ENCODE data around the gene STK10. TPM values are rescaled to one million over a fixed set of nuclear protein-coding genes. Genes with fewer than 3 reads are reported as not detected.

Gene STK10
- total and polyA plus RNA-seq, 5 donors: 6.1 to 15.7 (median 11.0) TPM

GRCh38 chr5:172188893-172189692 is 1.1 kb upstream of the STK10 start:
- no peak for ATAC-seq
- Histone ChIP-seq H3K27me3 (ENCODE audit: control insufficient read depth, insufficient read depth) (no peaks in the 10 kb centered on the region), H3K27ac (ENCODE audit: low read length) (no peak overlapping the region), H3K4me3 (ENCODE audit: low read length) (no peak overlapping the region), H3K9me3 (ENCODE audit: control insufficient read depth, low read length) (no peaks in the 10 kb centered on the region), H3K4me1 (ENCODE audit: control insufficient read depth, insufficient read depth, low read length) (peaks cover 3% of the 10 kb centered on the region)
- 45% methylated on average over 30 of the region's 30 CpGs for WGBS
- intact Hi-C loops (cut with DNase I): loop anchor here (2.0 to 10.0 kb wide), 6 partner anchors 82 to 277 kb away; partner anchors contain the start of gene UBTD2 (in 2 of the 4)
- DNase-seq: no peak

GRCh38 chr5:172187118-172188032 is 649 bp downstream of the STK10 start:
- Histone ChIP-seq H3K4me3 (ENCODE audit: low read length) (peak overlapping the region; percentile 93), H3K27ac (ENCODE audit: low read length) (peak overlapping the region; percentile 77), H3K4me1 (ENCODE audit: control insufficient read depth, insufficient read depth, low read length) (peaks cover 3% of the 10 kb centered on the region), H3K9me3 (ENCODE audit: control insufficient read depth, low read length) (no peaks in the 10 kb centered on the region), H3K27me3 (ENCODE audit: control insufficient read depth, insufficient read depth) (no peaks in the 10 kb centered on the region)
- DNase-seq (peak; percentile 70 to 85 (median 84)), ATAC-seq (peak; percentile 30 to 66)
- intact Hi-C loops (cut with DNase I): loop anchor here (2.0 to 10.0 kb wide), 6 partner anchors 80 to 275 kb away; partner anchors contain the start of gene UBTD2 (in 2 of the 4)
- WGBS: under 1% methylated on average over 66 of the region's 66 CpGs

- no peaks in the 10 kb centered on the region for H3K27me3 ChIP-seq (ENCODE audit: control insufficient read depth, insufficient read depth)
- peaks cover 3% of the 10 kb centered on the region for H3K4me1 ChIP-seq (ENCODE audit: control insufficient read depth, insufficient read depth, low read length)
- H3K9me3 ChIP-seq (ENCODE audit: control insufficient read depth, low read length): no peaks in the 10 kb centered on the region
- DNase-seq (peak in 1 of 3 donors; percentile 23), ATAC-seq (no peak)
- intact Hi-C loops (cut with DNase I): loop anchor here in 3 of 4 donors (5.0 to 10.0 kb wide), 5 partner anchors 79 to 274 kb away; partner anchors contain the start of gene UBTD2 (in 2 of the 3)
- H3K4me3 ChIP-seq (ENCODE audit: low read length): peak overlapping the region; percentile 93
- WGBS: 81% methylated on average over 13 of the region's 13 CpGs
- peak overlapping the region; percentile 77 for H3K27ac ChIP-seq (ENCODE audit: low read length)
Measured at GRCh38 chr5:172186114-172186695, 1.8 kb downstream of the STK10 start.

DNA sequence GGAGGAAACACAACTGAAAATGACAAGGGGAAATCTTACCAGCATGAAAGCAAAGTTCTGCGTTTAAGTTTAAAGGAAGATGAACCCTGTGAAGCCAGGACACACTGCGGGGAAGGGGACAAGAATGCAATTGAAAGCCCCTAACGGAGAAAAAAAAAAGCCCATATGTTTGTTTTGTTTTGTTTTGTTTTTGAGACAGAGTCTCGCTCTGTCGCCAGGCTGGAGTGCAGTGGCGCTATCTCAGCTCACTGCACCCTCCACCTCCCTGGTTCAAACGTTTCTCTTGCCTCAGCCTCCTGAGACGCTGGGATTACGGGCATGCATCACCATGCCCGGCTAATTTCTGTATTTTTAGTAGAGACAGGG is 2.9 kb downstream of the STK10 start:
- H3K27ac ChIP-seq (ENCODE audit: low read length): no peak overlapping the region
- ATAC-seq (no peak), DNase-seq (no peak)
- peaks cover 3% of the 10 kb centered on the region for H3K4me1 ChIP-seq (ENCODE audit: control insufficient read depth, insufficient read depth, low read length)
- H3K9me3 ChIP-seq (ENCODE audit: control insufficient read depth, low read length): no peaks in the 10 kb centered on the region
- WGBS: 68% methylated on average over 10 of the region's 10 CpGs
- H3K27me3 ChIP-seq (ENCODE audit: control insufficient read depth, insufficient read depth): no peaks in the 10 kb centered on the region
- no peak overlapping the region for H3K4me3 ChIP-seq (ENCODE audit: low read length)
- intact Hi-C loops (cut with DNase I): loop anchor here in 3 of 4 donors (5.0 to 10.0 kb wide), 5 partner anchors 78 to 273 kb away; partner anchors contain the start of gene UBTD2 (in 2 of the 3)

DNA sequence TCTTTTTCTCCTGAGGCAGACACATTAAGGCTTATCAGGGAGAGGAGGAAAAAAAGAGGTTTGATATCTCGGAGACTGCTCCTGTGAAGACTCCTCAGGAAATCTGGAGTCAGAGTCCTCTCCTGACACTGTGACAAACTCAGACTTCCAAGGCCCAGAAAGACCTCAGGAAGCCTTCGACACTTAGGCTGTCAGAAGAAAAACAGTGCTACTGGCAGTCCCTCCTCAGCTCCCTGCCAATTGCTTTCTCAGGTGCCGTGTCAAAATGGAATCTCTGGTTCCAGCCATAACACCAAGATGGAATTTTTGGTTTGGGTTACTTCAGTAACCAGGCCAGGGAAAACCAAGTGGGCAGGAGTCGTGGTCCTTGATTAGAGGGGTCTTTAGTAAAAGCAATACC is 4.1 kb downstream of the STK10 start:
- Histone ChIP-seq H3K9me3 (ENCODE audit: control insufficient read depth, low read length) (no peaks in the 10 kb centered on the region), H3K4me3 (ENCODE audit: low read length) (no peak overlapping the region), H3K27ac (ENCODE audit: low read length) (no peak overlapping the region), H3K27me3 (ENCODE audit: control insufficient read depth, insufficient read depth) (no peaks in the 10 kb centered on the region), H3K4me1 (ENCODE audit: control insufficient read depth, insufficient read depth, low read length) (peaks cover 3% of the 10 kb centered on the region)
- 67% methylated on average over 4 of the region's 4 CpGs for WGBS
- intact Hi-C loops (cut with DNase I): loop anchor here in 2 of 4 donors (10.0 kb wide), 2 partner anchors 101 to 111 kb away; partner anchors contain the start of gene UBTD2 (in 1 of the 2)
- no peak for DNase-seq
- no peak for ATAC-seq

DNA sequence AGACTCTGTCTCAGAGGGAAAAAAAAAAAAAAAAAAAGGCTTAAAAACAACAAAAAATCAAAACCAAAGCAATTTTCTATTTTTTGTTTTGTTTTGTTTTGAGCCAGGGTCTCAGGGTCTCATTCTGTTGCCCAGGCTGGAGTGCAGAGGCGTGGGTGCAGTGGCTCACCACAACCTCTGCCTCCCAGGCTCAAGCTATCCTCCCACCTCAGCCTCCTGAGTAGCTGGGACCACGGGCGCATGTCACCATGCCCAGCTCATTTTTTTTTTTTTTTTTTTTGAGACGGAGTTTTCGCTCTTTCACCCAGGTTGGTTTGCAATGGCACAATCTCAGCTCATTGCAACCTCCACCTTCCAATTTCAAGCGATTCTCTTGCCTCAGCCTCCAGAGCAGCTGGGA is 5.7 kb downstream of the STK10 start:
- H3K9me3 ChIP-seq (ENCODE audit: control insufficient read depth, low read length): no peaks in the 10 kb centered on the region
- DNase-seq: no peak
- no peak overlapping the region for H3K27ac ChIP-seq (ENCODE audit: low read length)
- no peak for ATAC-seq
- WGBS: 98% methylated on average over 6 of the region's 6 CpGs
- intact Hi-C loops (cut with DNase I): loop anchor here in 2 of 4 donors (10.0 kb wide), 2 partner anchors 103 to 113 kb away; partner anchors contain the start of gene UBTD2 (in 1 of the 2)
- H3K4me3 ChIP-seq (ENCODE audit: low read length): no peak overlapping the region
- H3K27me3 ChIP-seq (ENCODE audit: control insufficient read depth, insufficient read depth): no peaks in the 10 kb centered on the region
- H3K4me1 ChIP-seq (ENCODE audit: control insufficient read depth, insufficient read depth, low read length): peaks cover 3% of the 10 kb centered on the region

DNA sequence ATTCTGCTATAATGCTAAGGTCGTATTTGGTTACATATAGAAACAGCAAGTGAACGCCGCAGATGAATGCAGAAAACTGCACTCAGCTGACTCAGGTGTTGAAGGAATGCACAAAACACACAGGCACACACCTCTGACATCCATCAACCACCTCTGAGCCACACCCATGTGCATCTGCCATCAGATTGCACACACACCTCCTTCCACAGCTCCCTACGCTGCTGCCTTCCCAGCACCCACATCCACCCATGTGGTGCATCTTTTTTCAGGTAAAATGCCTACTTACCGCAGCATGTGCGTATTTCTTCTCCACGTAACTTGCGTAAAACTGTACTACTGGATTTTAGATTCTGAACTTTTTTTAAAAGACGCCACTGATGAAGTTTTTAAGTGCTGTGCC is 7.1 kb downstream of the STK10 start:
- Histone ChIP-seq H3K4me1 (ENCODE audit: control insufficient read depth, insufficient read depth, low read length) (peaks cover 3% of the 10 kb centered on the region), H3K9me3 (ENCODE audit: control insufficient read depth, low read length) (no peaks in the 10 kb centered on the region), H3K27me3 (ENCODE audit: control insufficient read depth, insufficient read depth) (no peaks in the 10 kb centered on the region), H3K27ac (ENCODE audit: low read length) (no peak overlapping the region), H3K4me3 (ENCODE audit: low read length) (no peak overlapping the region)
- DNase-seq (no peak), ATAC-seq (no peak)
- intact Hi-C loops (cut with DNase I): loop anchor here in 2 of 4 donors (10.0 kb wide), 2 partner anchors 104 to 114 kb away; partner anchors contain the start of gene UBTD2 (in 1 of the 2)
- 97% methylated on average over 9 of the region's 9 CpGs for WGBS

GRCh38 chr5:172178991-172179989 is 8.7 kb downstream of the STK10 start:
- H3K27me3 ChIP-seq (ENCODE audit: control insufficient read depth, insufficient read depth): no peaks in the 10 kb centered on the region
- no peak overlapping the region for H3K4me3 ChIP-seq (ENCODE audit: low read length)
- H3K4me1 ChIP-seq (ENCODE audit: control insufficient read depth, insufficient read depth, low read length): no peaks in the 10 kb centered on the region
- ATAC-seq (peak; percentile 43 to 73), DNase-seq (no peak)
- intact Hi-C loops (cut with DNase I): no loop called here
- H3K27ac ChIP-seq (ENCODE audit: low read length): peak overlapping the region; percentile 70
- WGBS: 39% methylated on average over 18 of the region's 18 CpGs
- no peaks in the 10 kb centered on the region for H3K9me3 ChIP-seq (ENCODE audit: control insufficient read depth, low read length)

DNA sequence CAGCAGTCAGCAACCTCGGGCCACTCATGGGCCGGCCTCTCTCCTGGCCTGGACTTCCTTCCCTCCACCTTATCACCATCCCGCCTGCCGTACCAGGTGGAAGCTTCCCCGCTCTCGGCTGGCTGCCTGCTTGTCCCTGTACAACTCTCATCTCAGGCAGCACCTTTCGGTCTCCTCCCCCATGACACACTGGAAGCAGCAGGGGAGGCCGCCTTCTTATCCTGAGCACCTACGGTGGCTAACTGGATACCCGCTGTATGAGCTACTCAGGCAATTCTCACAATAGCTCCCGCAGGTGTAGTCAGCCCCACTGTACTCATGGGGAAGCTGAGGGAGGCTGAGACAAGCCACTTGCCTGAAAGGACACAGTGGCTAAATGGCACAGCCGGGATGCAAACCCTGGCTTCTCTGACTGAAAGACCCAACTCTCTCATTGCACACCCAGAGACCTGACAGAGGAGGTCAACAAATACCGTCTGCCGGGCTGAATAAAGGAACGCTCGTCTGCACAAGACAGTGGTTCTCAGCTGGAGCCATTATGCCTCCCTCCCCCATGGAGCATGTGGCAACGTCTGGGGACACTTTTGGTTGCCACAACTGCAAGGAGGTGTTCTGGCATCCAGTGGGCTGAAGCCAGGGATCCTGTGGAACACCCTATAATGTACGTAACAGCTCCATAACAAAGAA is 9.6 kb downstream of the STK10 start:
- Histone ChIP-seq H3K4me1 (ENCODE audit: control insufficient read depth, insufficient read depth, low read length) (no peaks in the 10 kb centered on the region), H3K27ac (ENCODE audit: low read length) (peak overlapping the region; percentile 4), H3K9me3 (ENCODE audit: control insufficient read depth, low read length) (no peaks in the 10 kb centered on the region), H3K27me3 (ENCODE audit: control insufficient read depth, insufficient read depth) (no peaks in the 10 kb centered on the region), H3K4me3 (ENCODE audit: low read length) (no peak overlapping the region)
- intact Hi-C loops (cut with DNase I): no loop called here
- DNase-seq (no peak), ATAC-seq (no peak)
- WGBS: 78% methylated on average over 18 of the region's 18 CpGs

Measured in right cardiac atrium (tissue), 5 donors.